A673 (cell line): ENCODE results near the gene TSPO. TPM values are rescaled to one million over a fixed set of nuclear protein-coding genes. Genes with fewer than 3 reads are reported as not detected.

ENCODE experiments used
- BruUV-seq: library from RNA; stranded (reverse); fragments of 400-500 nt; replicated peaks from 2 replicates; lab custom pipeline; 2021; lab: Mats Ljungman, UMichigan
- CTCF ChIA-PET: fragments of 300-600 bp; sonication (Branson Sonifier 250); formaldehyde crosslinking; loops from one replicate; lab custom pipeline; 2022; ENCODE audit warnings: antibody characterized with exemption; lab: Charles Lee
- POLR2A ChIA-PET: fragments of 300-600 bp; sonication (Branson Sonifier 250); formaldehyde crosslinking; loops from one replicate; lab custom pipeline; 2022; ENCODE audit warnings: antibody characterized with exemption; ENCODE audit not compliant: low non-redundant PET; lab: Charles Lee
- DNase-seq: peaks from one replicate; pipeline ENCODE4 v3.0.0-alpha.2; 2015; ENCODE audit warnings: low spot score
- H3K27ac ChIP-seq: fragments of 200-600 bp; sonication (generic); 2 replicates; pipeline ENCODE4 v1.5.1; 2016; ENCODE audit warnings: mixed run types, low read depth, mild to moderate bottlenecking, mixed read lengths, antibody characterized with exemption, low read length; ENCODE audit not compliant: poor library complexity, severe bottlenecking
- H3K27me3 ChIP-seq: fragments of 200-600 bp; sonication (generic); replicated peaks from 2 replicates; pipeline ENCODE4 v1.6.1; 2017; ENCODE audit warnings: mixed run types, low read depth, mild to moderate bottlenecking, mixed read lengths, antibody characterized with exemption, low read length; ENCODE audit not compliant: insufficient read depth, poor library complexity
- H3K36me3 ChIP-seq: fragments of 200-600 bp; sonication (generic); 2 replicates; pipeline ENCODE4 v1.6.1; 2016; ENCODE audit warnings: mixed run types, mild to moderate bottlenecking, mixed read lengths, antibody characterized with exemption, low read length; ENCODE audit not compliant: insufficient read depth, poor library complexity, severe bottlenecking
- H3K4me1 ChIP-seq: fragments of 200-600 bp; sonication (generic); 2 replicates; pipeline ENCODE4 v1.6.1; 2017; ENCODE audit warnings: mixed run types, mild to moderate bottlenecking, mixed read lengths, antibody characterized with exemption, low read length; ENCODE audit not compliant: insufficient read depth, poor library complexity, severe bottlenecking
- H3K4me3 ChIP-seq: fragments of 200-600 bp; sonication (generic); 2 replicates; pipeline ENCODE4 v1.5.1; 2016; ENCODE audit warnings: low read depth, mixed run types, mild to moderate bottlenecking, mixed read lengths, low read length; ENCODE audit not compliant: poor library complexity, severe bottlenecking
- H3K9me3 ChIP-seq: fragments of 200-600 bp; sonication (generic); 2 replicates; pipeline ENCODE4 v1.6.1; 2016; ENCODE audit warnings: mixed run types, low read depth, mild to moderate bottlenecking, mixed read lengths, antibody characterized with exemption, low read length; ENCODE audit not compliant: poor library complexity, severe bottlenecking
- EZH2 ChIP-seq: fragments of 200-600 bp; sonication (generic); IDR thresholded peaks from 2 replicates; pipeline ENCODE4 v1.6.1; 2017; ENCODE audit warnings: borderline replicate concordance, low read depth, mild to moderate bottlenecking, mixed read lengths, antibody characterized with exemption, low read length; ENCODE audit not compliant: poor library complexity, severe bottlenecking
- intact Hi-C: fragments of 100-400 bp; cut with micrococcal nuclease; formaldehyde crosslinking; loops from one replicate; pipeline ENCODE4 v1.10.0; 2022; ENCODE audit not compliant: unreplicated experiment
- total RNA-seq: library from RNA; stranded (reverse); gene quantifications from 2 replicates; pipeline ENCODE4 v1.2.3, GENCODE V29; 2021
- TF ChIP-seq, protein P1 (sequence below): fragments of 300-800, 200-600 bp; sonication (generic); conservative IDR thresholded peaks from 2 replicates; pipeline ENCODE4 v1.5.1; 2017; ENCODE audit warnings: low read depth, mild to moderate bottlenecking, antibody characterized with exemption, low read length, moderate library complexity, mixed read lengths

The TSPO gene
- total RNA-seq, 1 experiment from 2014 or later, result 105 TPM

DNA sequence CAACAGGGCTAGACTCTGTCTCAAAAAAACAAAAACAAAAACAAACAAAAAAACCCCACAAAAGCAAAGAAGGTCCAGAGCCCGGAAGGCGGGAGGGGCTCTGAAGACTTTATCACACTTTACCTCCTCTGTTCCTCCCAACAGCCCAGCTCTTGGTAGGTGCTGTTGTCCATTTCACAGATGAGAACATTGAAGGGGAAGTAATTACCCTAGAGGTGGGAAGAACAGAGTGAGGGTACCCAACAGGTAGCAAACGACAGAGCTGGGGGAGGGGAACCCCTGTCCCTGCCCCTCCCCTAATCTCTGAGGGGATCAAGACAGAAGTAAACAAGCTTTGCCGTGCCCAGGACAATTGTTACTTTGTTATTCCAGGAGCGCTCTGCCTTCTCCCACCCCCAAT, 41.8 kb upstream of the TSPO start:
- no peak for TF ChIP-seq EZH2
- TF ChIP-seq, protein P1, sequence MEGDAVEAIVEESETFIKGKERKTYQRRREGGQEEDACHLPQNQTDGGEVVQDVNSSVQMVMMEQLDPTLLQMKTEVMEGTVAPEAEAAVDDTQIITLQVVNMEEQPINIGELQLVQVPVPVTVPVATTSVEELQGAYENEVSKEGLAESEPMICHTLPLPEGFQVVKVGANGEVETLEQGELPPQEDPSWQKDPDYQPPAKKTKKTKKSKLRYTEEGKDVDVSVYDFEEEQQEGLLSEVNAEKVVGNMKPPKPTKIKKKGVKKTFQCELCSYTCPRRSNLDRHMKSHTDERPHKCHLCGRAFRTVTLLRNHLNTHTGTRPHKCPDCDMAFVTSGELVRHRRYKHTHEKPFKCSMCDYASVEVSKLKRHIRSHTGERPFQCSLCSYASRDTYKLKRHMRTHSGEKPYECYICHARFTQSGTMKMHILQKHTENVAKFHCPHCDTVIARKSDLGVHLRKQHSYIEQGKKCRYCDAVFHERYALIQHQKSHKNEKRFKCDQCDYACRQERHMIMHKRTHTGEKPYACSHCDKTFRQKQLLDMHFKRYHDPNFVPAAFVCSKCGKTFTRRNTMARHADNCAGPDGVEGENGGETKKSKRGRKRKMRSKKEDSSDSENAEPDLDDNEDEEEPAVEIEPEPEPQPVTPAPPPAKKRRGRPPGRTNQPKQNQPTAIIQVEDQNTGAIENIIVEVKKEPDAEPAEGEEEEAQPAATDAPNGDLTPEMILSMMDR, result no peak
- Histone ChIP-seq H3K4me3 (no peak overlapping the region), H3K27ac (no peak overlapping the region), H3K27me3 (peaks cover 7% of the 10 kb centered on the region), H3K4me1 (peaks cover 11% of the 10 kb centered on the region), H3K36me3 (no peaks in the 10 kb centered on the region), H3K9me3 (no peaks in the 10 kb centered on the region)
- no peak for DNase-seq
- no TSS peak for BruUV-seq
- ChIA-PET POLR2A (no interaction called here), CTCF (no interaction called here)
- intact Hi-C loops, result no loop called here

DNA sequence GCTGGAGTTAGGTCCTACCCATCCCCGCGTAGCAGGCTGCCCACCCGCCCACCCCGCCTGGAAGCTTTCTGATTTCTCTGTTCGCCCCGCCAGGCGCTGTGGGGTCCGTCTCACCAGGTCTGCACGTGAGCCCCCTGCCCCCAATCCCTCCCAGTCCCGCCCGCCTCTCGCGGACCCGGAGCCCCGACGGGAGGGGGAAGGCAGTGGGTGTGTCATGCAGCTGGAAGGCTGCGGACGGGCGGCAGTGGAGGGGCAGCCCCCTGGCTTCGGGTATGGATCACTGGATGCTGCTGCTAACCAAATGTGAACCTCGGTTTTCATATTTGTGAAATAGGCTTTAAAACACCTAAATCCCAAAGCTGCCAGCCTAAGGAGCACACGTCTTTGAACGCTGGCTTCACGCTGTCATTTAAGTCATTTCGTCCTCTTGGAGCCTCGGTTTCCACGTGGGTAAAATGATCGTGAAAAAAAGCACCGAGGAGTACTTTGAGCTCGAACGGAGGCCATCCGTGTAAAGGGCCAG, 41.4 kb upstream of the TSPO start:
- POLR2A ChIA-PET, result no interaction called here
- no peak for DNase-seq
- Histone ChIP-seq H3K4me1 (peaks cover 11% of the 10 kb centered on the region), H3K36me3 (no peaks in the 10 kb centered on the region), H3K4me3 (peak overlapping the region; percentile 57), H3K9me3 (no peaks in the 10 kb centered on the region), H3K27me3 (peaks cover 7% of the 10 kb centered on the region), H3K27ac (no peak overlapping the region)
- intact Hi-C loops, result no loop called here
- TF ChIP-seq EZH2, result no peak
- TF ChIP-seq, protein P1, result no peak
- CTCF ChIA-PET, result no interaction called here
- no TSS peak for BruUV-seq

DNA sequence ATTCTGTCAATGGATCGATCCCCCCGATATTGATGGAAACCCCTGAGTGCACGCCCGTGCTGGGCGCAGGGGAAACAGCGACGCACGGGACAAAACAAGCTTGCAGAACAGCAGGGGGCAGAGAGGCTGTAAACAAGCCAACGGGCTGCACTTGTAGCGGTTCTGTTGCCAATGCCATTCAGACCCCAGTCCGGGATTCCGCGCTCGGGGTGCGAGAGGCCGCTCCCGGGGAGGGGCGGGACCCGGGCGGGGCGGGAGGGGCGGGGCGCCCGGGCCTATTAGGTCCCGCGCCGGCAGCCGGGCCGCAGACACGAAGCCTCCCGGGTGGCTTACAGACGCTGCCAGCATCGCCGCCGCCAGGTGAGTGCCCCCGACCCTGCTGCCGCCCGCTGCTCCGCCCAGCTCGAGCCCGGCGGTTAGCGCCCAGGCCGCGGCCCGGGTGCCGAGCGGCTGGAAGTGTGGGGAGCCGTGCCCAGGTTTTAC, 40.9 kb upstream of the TSPO start, which contains the start of gene BIK:
BIK (plus strand) TSS at position 307 of the 483 bp plus-strand sequence. CDS start 13,273 bp downstream, outside the sequence.
- TF ChIP-seq, protein P1, result no peak
- TF ChIP-seq EZH2, result no peak
- CTCF ChIA-PET, result no interaction called here
- H3K27ac ChIP-seq, result no peak within 1 kb of the TSS
- POLR2A ChIA-PET, result no interaction called here
- intact Hi-C loops, result no loop called here
- peak within 1 kb of the TSS; percentile 57 for H3K4me3 ChIP-seq
- BruUV-seq, result no TSS peak
- H3K9me3 ChIP-seq, result no peaks in the 10 kb centered on the region
- H3K36me3 ChIP-seq, result no peaks in the 10 kb centered on the region
- H3K4me1 ChIP-seq, result peaks cover 11% of the 10 kb centered on the region
- DNase-seq, result peak; percentile 35
- peaks cover 7% of the 10 kb centered on the region for H3K27me3 ChIP-seq
